H9 (cell line): ENCODE results near the gene LEF1. TPM values are rescaled to one million over a fixed set of nuclear protein-coding genes. Genes with fewer than 3 reads are reported as not detected.

Experiments
- DNase-seq: peaks from one replicate; pipeline ENCODE4 v3.0.0-alpha.2; 2017
- H2AFZ ChIP-seq: one replicate; pipeline ENCODE4 v1.6.1; 2013; ENCODE audit warnings: mild to moderate bottlenecking, low read length, control low read depth, moderate library complexity
- H2AK5ac ChIP-seq: 2 replicates; pipeline ENCODE4 v1.6.1; 2013; ENCODE audit warnings: low read length, control low read depth, mixed read lengths; ENCODE audit not compliant: insufficient read length
- H2BK120ac ChIP-seq: one replicate; pipeline ENCODE4 v1.6.1; 2013; ENCODE audit warnings: low read depth, mild to moderate bottlenecking, low read length, control low read depth, inconsistent platforms; ENCODE audit not compliant: poor library complexity, severe bottlenecking
- H2BK12ac ChIP-seq: 2 replicates; pipeline ENCODE4 v1.6.1; 2013; ENCODE audit warnings: low read length, control low read depth, mixed read lengths, low read depth; ENCODE audit not compliant: insufficient read length
- H2BK15ac ChIP-seq: 2 replicates; pipeline ENCODE4 v1.6.1; 2013; ENCODE audit warnings: low read depth, low read length, control low read depth
- H2BK20ac ChIP-seq: one replicate; pipeline ENCODE4 v1.6.1; 2013; ENCODE audit warnings: low read depth, mild to moderate bottlenecking, low read length, control low read depth, inconsistent platforms; ENCODE audit not compliant: poor library complexity, severe bottlenecking
- H2BK5ac ChIP-seq: 2 replicates; pipeline ENCODE4 v1.6.1; 2013; ENCODE audit warnings: low read length, control low read depth, mixed read lengths; ENCODE audit not compliant: insufficient read length
- H3K14ac ChIP-seq: 2 replicates; pipeline ENCODE4 v1.6.1; 2013; ENCODE audit warnings: low read length, control low read depth; ENCODE audit not compliant: insufficient read depth
- H3K18ac ChIP-seq: 2 replicates; pipeline ENCODE4 v1.6.1; 2013; ENCODE audit warnings: low read depth, mild to moderate bottlenecking, mixed read lengths, low read length, control low read depth; ENCODE audit not compliant: insufficient read length
- H3K23ac ChIP-seq: 2 replicates; pipeline ENCODE4 v1.6.1; 2013; ENCODE audit warnings: low read length, control low read depth, mixed read lengths, low read depth; ENCODE audit not compliant: insufficient read length
- H3K23me2 ChIP-seq: 2 replicates; pipeline ENCODE4 v1.6.1; 2013; ENCODE audit warnings: low read depth, mild to moderate bottlenecking, mixed read lengths, low read length, control low read depth; ENCODE audit not compliant: insufficient read length, poor library complexity, severe bottlenecking
- H3K27ac ChIP-seq: 2 replicates; pipeline ENCODE4 v1.5.1; 2013; ENCODE audit warnings: low read length, control low read depth, mixed read lengths, low read depth; ENCODE audit not compliant: insufficient read length
- H3K27me3 ChIP-seq: 2 replicates; pipeline ENCODE4 v1.6.1; 2013; ENCODE audit warnings: low read length, control low read depth, inconsistent platforms; ENCODE audit not compliant: insufficient read depth
- H3K4ac ChIP-seq: 2 replicates; pipeline ENCODE4 v1.6.1; 2013; ENCODE audit warnings: low read depth, mild to moderate bottlenecking, control low read depth, inconsistent platforms, low read length, moderate library complexity
- H3K4me1 ChIP-seq: 2 replicates; pipeline ENCODE4 v1.6.1; 2013; ENCODE audit warnings: low read length, control low read depth, inconsistent platforms; ENCODE audit not compliant: insufficient read depth
- H3K4me2 ChIP-seq: 2 replicates; pipeline ENCODE4 v1.6.1; 2013; ENCODE audit warnings: low read length, control low read depth, mixed read lengths; ENCODE audit not compliant: insufficient read length, insufficient read depth
- H3K56ac ChIP-seq: 2 replicates; pipeline ENCODE4 v1.6.1; 2013; ENCODE audit warnings: low read depth, mild to moderate bottlenecking, mixed read lengths, low read length, control low read depth; ENCODE audit not compliant: insufficient read length
- H3K79me1 ChIP-seq: 2 replicates; pipeline ENCODE4 v1.6.1; 2013; ENCODE audit warnings: low read depth, mild to moderate bottlenecking, moderate library complexity, low read length, control low read depth, inconsistent platforms; ENCODE audit not compliant: insufficient read depth, poor library complexity, severe bottlenecking
- H3K79me2 ChIP-seq: 2 replicates; pipeline ENCODE4 v1.6.1; 2013; ENCODE audit warnings: low read length, control low read depth, inconsistent platforms; ENCODE audit not compliant: insufficient read depth
- H3K9ac ChIP-seq: 2 replicates; pipeline ENCODE4 v1.6.1; 2013; ENCODE audit warnings: low read length, control low read depth, mixed read lengths; ENCODE audit not compliant: insufficient read length; ENCODE audit errors: extremely low read depth
- H3K9me3 ChIP-seq: one replicate; pipeline ENCODE4 v1.6.1; 2013; ENCODE audit warnings: low read depth, low read length, inconsistent platforms; ENCODE audit not compliant: control insufficient read depth
- H3T11ph ChIP-seq: one replicate; pipeline ENCODE4 v1.6.1; 2013; ENCODE audit warnings: mild to moderate bottlenecking, low read length, control low read depth, inconsistent platforms
- H4K20me1 ChIP-seq: one replicate; pipeline ENCODE4 v1.6.1; 2013; ENCODE audit not compliant: control insufficient read depth, insufficient read length, insufficient read depth
- H4K5ac ChIP-seq: 2 replicates; pipeline ENCODE4 v1.6.1; 2013; ENCODE audit warnings: low read depth, mild to moderate bottlenecking, mixed read lengths, low read length, control low read depth; ENCODE audit not compliant: insufficient read length
- H4K8ac ChIP-seq: replicated peaks from 2 replicates; pipeline ENCODE4 v1.6.1; 2013; ENCODE audit warnings: low read length, control low read depth, mixed read lengths, low read depth; ENCODE audit not compliant: insufficient read length
- H4K91ac ChIP-seq: 2 replicates; pipeline ENCODE4 v1.6.1; 2013; ENCODE audit warnings: low read depth, mild to moderate bottlenecking, moderate library complexity, mixed read lengths, low read length, control low read depth; ENCODE audit not compliant: insufficient read length
- H3K27ac Mint-ChIP-seq, 3 experiments: 2 replicates in 2 of 3; 3 replicates in 1 of 3; pipeline ENCODE4 v1.8.0; 2020 to 2021; ENCODE audit warnings: mixed read lengths in 3 of 3, mild to moderate bottlenecking in 1 of 3, moderate library complexity in 1 of 3
- H3K27me3 Mint-ChIP-seq: 2 replicates; pipeline ENCODE4 v1.8.0; 2021; ENCODE audit warnings: low read depth, mild to moderate bottlenecking, moderate library complexity, mixed read lengths
- H3K36me3 Mint-ChIP-seq, 3 experiments: 2 replicates in 2 of 3; 3 replicates in 1 of 3; pipeline ENCODE4 v1.8.0; 2020 to 2021; ENCODE audit warnings: low read depth in 3 of 3, mixed read lengths in 3 of 3; ENCODE audit not compliant: insufficient read depth in 1 of 3
- H3K4me1 Mint-ChIP-seq, 2 experiments: 2 replicates each; pipeline ENCODE4 v1.8.0; 2020; ENCODE audit warnings: mixed read lengths in 2 of 2
- H3K4me3 Mint-ChIP-seq, 2 experiments: 2 replicates in 1 of 2; 3 replicates in 1 of 2; pipeline ENCODE4 v1.8.0; 2020 to 2021; ENCODE audit warnings: mild to moderate bottlenecking in 2 of 2, mixed read lengths in 2 of 2, moderate library complexity in 1 of 2
- H3K9me3 Mint-ChIP-seq, 2 experiments: 2 replicates in 1 of 2; 3 replicates in 1 of 2; pipeline ENCODE4 v1.8.0; 2020; ENCODE audit warnings: mild to moderate bottlenecking in 2 of 2, mixed read lengths in 2 of 2, moderate library complexity in 1 of 2
- WGBS: extraction: QIAGEN DNeasy Blood & Tissue Kit; methylation state at CpG from one replicate; pipeline ENCODE4 v1.1.7; 2013; ENCODE audit warnings: missing lambda C conversion rate, low lambda C conversion rate, mixed read lengths; ENCODE audit not compliant: insufficient read length; ENCODE audit errors: extremely low coverage; 5-methylcytosine and 5-hydroxymethylcytosine counted together
- total RNA-seq: library from RNA; stranded (reverse); gene quantifications from 2 replicates; pipeline ENCODE4 v1.2.1, GENCODE V29; 2021
- TF ChIP-seq, protein P1 (sequence below): fragments of 200-600 bp; sonication (generic); conservative IDR thresholded peaks from 3 replicates; pipeline ENCODE4 v1.8.0; 2021; ENCODE audit warnings: antibody characterized with exemption, mild to moderate bottlenecking

Gene LEF1
- total RNA-seq, 1 experiment from 2014 or later, result 2.5 TPM

DNA sequence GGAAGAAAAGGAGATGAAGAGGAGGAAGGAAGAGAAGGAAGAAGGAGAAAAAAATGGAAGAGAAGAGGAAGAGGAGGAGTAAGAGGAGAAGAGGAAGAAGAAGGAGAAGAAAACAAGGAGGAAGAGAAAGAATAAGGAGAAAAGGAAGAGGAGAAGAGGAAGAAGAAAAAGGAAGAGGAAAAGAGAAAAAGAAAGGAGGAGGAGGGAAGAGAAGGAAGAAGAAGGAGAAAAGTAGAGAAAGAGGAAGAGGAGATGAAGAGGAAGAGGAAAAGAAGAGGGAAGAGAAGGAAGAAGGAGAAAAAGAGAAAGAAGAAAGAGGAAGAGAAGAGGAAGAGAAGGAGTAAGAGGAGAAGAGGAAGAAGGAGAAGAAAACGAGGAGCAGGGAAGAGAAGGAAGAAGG, 11.8 kb upstream of the LEF1 start:
- H3K4me3 Mint-ChIP-seq, result no peak overlapping the region
- Histone ChIP-seq H3K9ac (no peak overlapping the region), H2AFZ (no peak overlapping the region), H3K79me2 (no peaks in the 10 kb centered on the region), H2AK5ac (no peak overlapping the region), H2BK5ac (no peak overlapping the region), H3K79me1 (no peaks in the 10 kb centered on the region), H2BK15ac (no peak overlapping the region), H2BK120ac (no peak overlapping the region), H3K23me2 (no peaks in the 10 kb centered on the region), H3K4ac (no peak overlapping the region), H3T11ph (no peak overlapping the region), H3K18ac (no peak overlapping the region), H3K4me1 (no peaks in the 10 kb centered on the region), H2BK20ac (no peak overlapping the region), H3K56ac (no peak overlapping the region), H3K14ac (no peak overlapping the region), H3K9me3 (no peaks in the 10 kb centered on the region), H4K8ac (no peak overlapping the region), H4K91ac (no peak overlapping the region), H3K23ac (no peak overlapping the region), H2BK12ac (no peak overlapping the region), H4K5ac (no peak overlapping the region), H4K20me1 (no peaks in the 10 kb centered on the region), H3K4me2 (no peak overlapping the region), H3K27ac (no peak overlapping the region), H3K27me3 (peaks cover 2% of the 10 kb centered on the region; the same call in 1 of the 2 replicates)
- WGBS, result no CpG with 5 or more reads among the region's 1 CpG
- no peaks in the 10 kb centered on the region; a peak in 1 of 5 replicates for H3K9me3 Mint-ChIP-seq
- H3K4me1 Mint-ChIP-seq, result peaks cover 0 to 3% of the 10 kb centered on the region in 2 experiments; a peak in 1 of 4 replicates
- H3K27ac Mint-ChIP-seq, result no peak overlapping the region
- TF ChIP-seq, protein P1, sequence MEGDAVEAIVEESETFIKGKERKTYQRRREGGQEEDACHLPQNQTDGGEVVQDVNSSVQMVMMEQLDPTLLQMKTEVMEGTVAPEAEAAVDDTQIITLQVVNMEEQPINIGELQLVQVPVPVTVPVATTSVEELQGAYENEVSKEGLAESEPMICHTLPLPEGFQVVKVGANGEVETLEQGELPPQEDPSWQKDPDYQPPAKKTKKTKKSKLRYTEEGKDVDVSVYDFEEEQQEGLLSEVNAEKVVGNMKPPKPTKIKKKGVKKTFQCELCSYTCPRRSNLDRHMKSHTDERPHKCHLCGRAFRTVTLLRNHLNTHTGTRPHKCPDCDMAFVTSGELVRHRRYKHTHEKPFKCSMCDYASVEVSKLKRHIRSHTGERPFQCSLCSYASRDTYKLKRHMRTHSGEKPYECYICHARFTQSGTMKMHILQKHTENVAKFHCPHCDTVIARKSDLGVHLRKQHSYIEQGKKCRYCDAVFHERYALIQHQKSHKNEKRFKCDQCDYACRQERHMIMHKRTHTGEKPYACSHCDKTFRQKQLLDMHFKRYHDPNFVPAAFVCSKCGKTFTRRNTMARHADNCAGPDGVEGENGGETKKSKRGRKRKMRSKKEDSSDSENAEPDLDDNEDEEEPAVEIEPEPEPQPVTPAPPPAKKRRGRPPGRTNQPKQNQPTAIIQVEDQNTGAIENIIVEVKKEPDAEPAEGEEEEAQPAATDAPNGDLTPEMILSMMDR, result no peak
- no peak for DNase-seq
- H3K27me3 Mint-ChIP-seq, result peaks cover 94% of the 10 kb centered on the region
- no peaks in the 10 kb centered on the region for H3K36me3 Mint-ChIP-seq
